ENCODE results near the gene ZFP92. TPM values are rescaled to one million over a fixed set of nuclear protein-coding genes. Genes with fewer than 3 reads are reported as not detected.

ZFP92 gene
- total and polyA plus RNA-seq, 10 of the 15 experiments (the other 5 are each of a cell fraction or from before 2014, with no cell fraction given), result 0.02 to 1.6 (median 0.09) TPM; not detected in 2

GRCh38 chrX:153459986-153460385 lies 48.7 kb downstream of the ZFP92 start:
- in situ Hi-C loops (cut with MboI), result no loop called here
- H2AFZ ChIP-seq (ENCODE audit: control insufficient read depth, low read depth, low read length), result no peak overlapping the region
- no peak overlapping the region for H3K27ac ChIP-seq (ENCODE audit: control insufficient read depth, insufficient read depth)
- no peak overlapping the region for H3K9ac ChIP-seq (ENCODE audit: control insufficient read depth, insufficient read depth, low read length)
- no peak overlapping the region for H3K4me2 ChIP-seq (ENCODE audit: control insufficient read depth, insufficient read depth)
- no peak for FAIRE-seq
- H3K4me1 ChIP-seq (ENCODE audit: control insufficient read depth, insufficient read depth, low read length), result no peaks in the 10 kb centered on the region
- H3K27me3 ChIP-seq (replicated peaks in 1 of 2; ENCODE audit: control insufficient read depth in 2 of 2, insufficient read depth in 2 of 2, low read length in 1 of 2), result no peaks in the 10 kb centered on the region
- no peaks in the 10 kb centered on the region for H3K9me3 ChIP-seq (replicated peaks; ENCODE audit: control insufficient read depth, insufficient read depth, low read length)
- RAD21 ChIA-PET (ENCODE audit: unreplicated experiment), result no interaction called here
- no peaks in the 10 kb centered on the region for H4K20me1 ChIP-seq (ENCODE audit: control insufficient read depth, insufficient read depth)
- peaks cover 0 to 2% of the 10 kb centered on the region in 2 experiments; a peak in 2 of 4 replicates for H3K36me3 ChIP-seq (ENCODE audit: control insufficient read depth in 2 of 2, insufficient read depth in 2 of 2, low read length in 1 of 2)
- no peak overlapping the region for H3K4me3 ChIP-seq
- WGBS (ENCODE audit: insufficient coverage, insufficient replicate concordance, low lambda C conversion rate, missing lambda C conversion rate), result 84% methylated on average over 4 of the region's 4 CpGs
- CTCF ChIA-PET, result interaction anchor here (1.3 to 1.7 kb wide), 3 partner anchors 8 to 207 kb away, joined by 3 to 7 read pairs (median 4); no protein-coding TSS in a partner anchor
- no peak for DNase-seq (ENCODE audit: low read depth, low spot score)
- SMC1A ChIA-PET (ENCODE audit: uncharacterized antibody, unreplicated experiment), result no interaction called here
- ATAC-seq, result no peak
- no peaks in the 10 kb centered on the region for H3K79me2 ChIP-seq (ENCODE audit: control insufficient read depth, insufficient read depth, low read length)
- BruUV-seq (replicated peaks), result no TSS peak
- intact Hi-C loops (cut with micrococcal nuclease; ENCODE audit: unreplicated experiment), result no loop called here
- POLR2A ChIA-PET, result no interaction called here
- TF ChIP-seq MTA3 (IDR thresholded peaks at IDR 0.05; ENCODE audit: borderline replicate concordance, low read length), result no peak
- TF ChIP-seq HCFC1 (IDR thresholded peaks at IDR 0.05; ENCODE audit: low read length), result no peak
- no peak for TF ChIP-seq RB1 (IDR thresholded peaks at IDR 0.05; ENCODE audit: borderline replicate concordance)
- TF ChIP-seq, protein P1, sequence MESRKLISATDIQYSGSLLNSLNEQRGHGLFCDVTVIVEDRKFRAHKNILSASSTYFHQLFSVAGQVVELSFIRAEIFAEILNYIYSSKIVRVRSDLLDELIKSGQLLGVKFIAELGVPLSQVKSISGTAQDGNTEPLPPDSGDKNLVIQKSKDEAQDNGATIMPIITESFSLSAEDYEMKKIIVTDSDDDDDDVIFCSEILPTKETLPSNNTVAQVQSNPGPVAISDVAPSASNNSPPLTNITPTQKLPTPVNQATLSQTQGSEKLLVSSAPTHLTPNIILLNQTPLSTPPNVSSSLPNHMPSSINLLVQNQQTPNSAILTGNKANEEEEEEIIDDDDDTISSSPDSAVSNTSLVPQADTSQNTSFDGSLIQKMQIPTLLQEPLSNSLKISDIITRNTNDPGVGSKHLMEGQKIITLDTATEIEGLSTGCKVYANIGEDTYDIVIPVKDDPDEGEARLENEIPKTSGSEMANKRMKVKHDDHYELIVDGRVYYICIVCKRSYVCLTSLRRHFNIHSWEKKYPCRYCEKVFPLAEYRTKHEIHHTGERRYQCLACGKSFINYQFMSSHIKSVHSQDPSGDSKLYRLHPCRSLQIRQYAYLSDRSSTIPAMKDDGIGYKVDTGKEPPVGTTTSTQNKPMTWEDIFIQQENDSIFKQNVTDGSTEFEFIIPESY (IDR thresholded peaks at IDR 0.05), result no peak
- TF ChIP-seq IRF5 (IDR thresholded peaks at IDR 0.05; ENCODE audit: borderline replicate concordance), result no peak
- no peak for TF ChIP-seq EED (IDR thresholded peaks at IDR 0.05; ENCODE audit: low read depth)
- no peak for TF ChIP-seq REST (IDR thresholded peaks at IDR 0.05; ENCODE audit: low read depth, low read length)
- no peak for TF ChIP-seq MYB (IDR thresholded peaks at IDR 0.05; ENCODE audit: borderline replicate concordance, low read depth, low read length)
- no peak for TF ChIP-seq YY1 (IDR thresholded peaks at IDR 0.05; ENCODE audit: low read depth, low read length)
- no peak for TF ChIP-seq NFYA (IDR thresholded peaks at IDR 0.05; ENCODE audit: borderline replicate concordance, low read depth, low read length)
- TF ChIP-seq WRNIP1 (IDR thresholded peaks at IDR 0.05; ENCODE audit: borderline replicate concordance, low read depth, low read length), result no peak
- no peak for TF ChIP-seq ATF2 (IDR thresholded peaks at IDR 0.05; ENCODE audit: low read length)
- TF ChIP-seq SREBF1 (IDR thresholded peaks at IDR 0.05; ENCODE audit: low read length), result no peak
- no peak for TF ChIP-seq GATAD2B (conservative IDR thresholded peaks at IDR 0.05; ENCODE audit: low read depth)
